Neural progenitor cell (in vitro differentiated cells): ENCODE measurements around the gene KLF13.

ENCODE experiments used
- CTCF ChIP-seq: fragments of 200-600 bp; sonication (generic); IDR thresholded peaks from 2 replicates; pipeline ENCODE4 v1.5.1; 2017; ENCODE audit warnings: antibody characterized with exemption, mild to moderate bottlenecking
- EZH2 ChIP-seq: fragments of 200-600 bp; sonication (generic); IDR thresholded peaks from 2 replicates; pipeline ENCODE4 v1.6.1; 2017; ENCODE audit warnings: antibody characterized with exemption, mild to moderate bottlenecking, moderate library complexity

- TF ChIP-seq CTCF: no peak
- no peak for TF ChIP-seq EZH2
These were observed 31.0 kb upstream of the KLF13 start for GRCh38 chr15:31295658-31296057.
